HL-60 (cell line): ENCODE data around the gene LYSMD3.

ENCODE experiments used
- GABPA ChIP-seq: IDR thresholded peaks from 2 replicates; pipeline ENCODE4 v1.6.1; 2012; ENCODE audit warnings: low read depth
- POLR2AphosphoS5 ChIP-seq: IDR thresholded peaks from 2 replicates; pipeline ENCODE4 v1.6.1; 2012; ENCODE audit warnings: low read depth
- TF ChIP-seq, protein P1 (sequence below): IDR thresholded peaks from one replicate; pipeline ENCODE4 v1.5.1; 2011; ENCODE audit warnings: low read length, control low read depth, inconsistent platforms; ENCODE audit not compliant: insufficient read depth
- TF ChIP-seq, protein P2 (sequence below): IDR thresholded peaks from 2 replicates; pipeline ENCODE4 v1.6.1; 2012; ENCODE audit warnings: low read depth; ENCODE audit not compliant: insufficient replicate concordance

DNA sequence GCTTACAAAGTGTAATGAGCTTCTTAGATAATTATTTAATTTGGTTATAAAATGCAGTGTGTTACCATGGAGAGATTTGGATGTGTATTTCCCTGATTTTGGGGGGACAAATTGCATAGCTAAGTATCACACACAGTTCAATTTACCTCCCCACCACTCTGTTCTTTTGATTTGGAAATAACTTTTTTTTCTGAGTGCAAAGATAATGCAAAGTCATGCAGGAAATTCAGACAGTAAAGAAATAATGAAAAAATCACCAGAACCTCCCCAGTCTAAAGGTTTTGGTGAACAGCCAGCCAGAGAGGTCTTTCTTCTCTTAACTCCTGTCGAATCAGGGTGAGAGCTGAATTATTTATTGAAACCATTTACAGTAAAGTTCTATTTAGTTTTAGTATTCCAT lies 32.4 kb upstream of the LYSMD3 start:
- TF ChIP-seq, protein P1, sequence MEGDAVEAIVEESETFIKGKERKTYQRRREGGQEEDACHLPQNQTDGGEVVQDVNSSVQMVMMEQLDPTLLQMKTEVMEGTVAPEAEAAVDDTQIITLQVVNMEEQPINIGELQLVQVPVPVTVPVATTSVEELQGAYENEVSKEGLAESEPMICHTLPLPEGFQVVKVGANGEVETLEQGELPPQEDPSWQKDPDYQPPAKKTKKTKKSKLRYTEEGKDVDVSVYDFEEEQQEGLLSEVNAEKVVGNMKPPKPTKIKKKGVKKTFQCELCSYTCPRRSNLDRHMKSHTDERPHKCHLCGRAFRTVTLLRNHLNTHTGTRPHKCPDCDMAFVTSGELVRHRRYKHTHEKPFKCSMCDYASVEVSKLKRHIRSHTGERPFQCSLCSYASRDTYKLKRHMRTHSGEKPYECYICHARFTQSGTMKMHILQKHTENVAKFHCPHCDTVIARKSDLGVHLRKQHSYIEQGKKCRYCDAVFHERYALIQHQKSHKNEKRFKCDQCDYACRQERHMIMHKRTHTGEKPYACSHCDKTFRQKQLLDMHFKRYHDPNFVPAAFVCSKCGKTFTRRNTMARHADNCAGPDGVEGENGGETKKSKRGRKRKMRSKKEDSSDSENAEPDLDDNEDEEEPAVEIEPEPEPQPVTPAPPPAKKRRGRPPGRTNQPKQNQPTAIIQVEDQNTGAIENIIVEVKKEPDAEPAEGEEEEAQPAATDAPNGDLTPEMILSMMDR: no peak
- no peak for TF ChIP-seq POLR2AphosphoS5
- TF ChIP-seq, protein P2, sequence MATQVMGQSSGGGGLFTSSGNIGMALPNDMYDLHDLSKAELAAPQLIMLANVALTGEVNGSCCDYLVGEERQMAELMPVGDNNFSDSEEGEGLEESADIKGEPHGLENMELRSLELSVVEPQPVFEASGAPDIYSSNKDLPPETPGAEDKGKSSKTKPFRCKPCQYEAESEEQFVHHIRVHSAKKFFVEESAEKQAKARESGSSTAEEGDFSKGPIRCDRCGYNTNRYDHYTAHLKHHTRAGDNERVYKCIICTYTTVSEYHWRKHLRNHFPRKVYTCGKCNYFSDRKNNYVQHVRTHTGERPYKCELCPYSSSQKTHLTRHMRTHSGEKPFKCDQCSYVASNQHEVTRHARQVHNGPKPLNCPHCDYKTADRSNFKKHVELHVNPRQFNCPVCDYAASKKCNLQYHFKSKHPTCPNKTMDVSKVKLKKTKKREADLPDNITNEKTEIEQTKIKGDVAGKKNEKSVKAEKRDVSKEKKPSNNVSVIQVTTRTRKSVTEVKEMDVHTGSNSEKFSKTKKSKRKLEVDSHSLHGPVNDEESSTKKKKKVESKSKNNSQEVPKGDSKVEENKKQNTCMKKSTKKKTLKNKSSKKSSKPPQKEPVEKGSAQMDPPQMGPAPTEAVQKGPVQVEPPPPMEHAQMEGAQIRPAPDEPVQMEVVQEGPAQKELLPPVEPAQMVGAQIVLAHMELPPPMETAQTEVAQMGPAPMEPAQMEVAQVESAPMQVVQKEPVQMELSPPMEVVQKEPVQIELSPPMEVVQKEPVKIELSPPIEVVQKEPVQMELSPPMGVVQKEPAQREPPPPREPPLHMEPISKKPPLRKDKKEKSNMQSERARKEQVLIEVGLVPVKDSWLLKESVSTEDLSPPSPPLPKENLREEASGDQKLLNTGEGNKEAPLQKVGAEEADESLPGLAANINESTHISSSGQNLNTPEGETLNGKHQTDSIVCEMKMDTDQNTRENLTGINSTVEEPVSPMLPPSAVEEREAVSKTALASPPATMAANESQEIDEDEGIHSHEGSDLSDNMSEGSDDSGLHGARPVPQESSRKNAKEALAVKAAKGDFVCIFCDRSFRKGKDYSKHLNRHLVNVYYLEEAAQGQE: no peak
- no peak for TF ChIP-seq GABPA
